Right lobe of liver (tissue), 4 donors: Measurements from ENCODE around the gene TNFAIP3.

Experiments used
- POLR2A ChIP-seq: fragments of 450-650 bp; IDR thresholded peaks from one replicate; pipeline ENCODE4 v1.6.1; 2017; ENCODE audit warnings: antibody characterized with exemption, mild to moderate bottlenecking
- TF ChIP-seq, protein P1 (sequence below), 4 donors: fragments of 200-600 bp in 3 of 4; fragments of 450-650 bp in 1 of 4; IDR thresholded peaks; one replicate each; pipeline versions ENCODE4 v1.5.1 to v1.8.0; 2016 to 2022; ENCODE audit warnings: antibody characterized with exemption in 4 of 4, mild to moderate bottlenecking in 2 of 4
- donor health status: DM: no; HTN: no; CAD: no.
- donor health status: DM: no; HTN: no; CAD: no.
- donor health status: DM: no; HTN: yes; CAD: no.

DNA sequence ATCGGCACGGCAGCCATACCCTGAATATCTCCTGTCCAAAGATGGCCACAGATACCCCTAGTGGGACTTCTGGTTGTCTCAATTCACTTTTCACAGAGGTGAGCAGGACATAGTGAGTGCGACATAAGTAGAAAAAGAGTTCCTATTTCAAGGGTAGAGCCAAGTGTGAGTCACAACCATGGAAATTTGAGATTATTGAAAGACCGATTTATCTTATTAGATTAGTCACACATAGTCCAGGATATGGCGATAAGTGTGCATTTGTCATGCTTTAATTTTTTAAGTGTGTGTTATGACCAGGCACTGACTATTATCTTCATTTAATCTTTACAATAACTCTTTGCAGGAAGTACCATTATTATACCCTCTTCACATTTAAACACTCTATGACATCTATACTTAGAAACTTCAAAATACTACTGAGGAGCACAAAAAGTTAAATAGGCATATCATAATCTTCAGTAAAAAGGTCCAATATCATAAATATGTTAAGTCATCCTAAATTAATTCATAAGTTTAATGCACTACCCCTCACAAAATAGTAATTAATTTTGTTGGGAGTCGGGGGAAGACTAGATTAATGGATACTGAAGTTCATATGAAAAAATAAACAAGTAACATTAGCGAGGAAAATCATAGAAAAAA, 13.4 kb upstream of the TNFAIP3 start:
- TF ChIP-seq, protein P1, sequence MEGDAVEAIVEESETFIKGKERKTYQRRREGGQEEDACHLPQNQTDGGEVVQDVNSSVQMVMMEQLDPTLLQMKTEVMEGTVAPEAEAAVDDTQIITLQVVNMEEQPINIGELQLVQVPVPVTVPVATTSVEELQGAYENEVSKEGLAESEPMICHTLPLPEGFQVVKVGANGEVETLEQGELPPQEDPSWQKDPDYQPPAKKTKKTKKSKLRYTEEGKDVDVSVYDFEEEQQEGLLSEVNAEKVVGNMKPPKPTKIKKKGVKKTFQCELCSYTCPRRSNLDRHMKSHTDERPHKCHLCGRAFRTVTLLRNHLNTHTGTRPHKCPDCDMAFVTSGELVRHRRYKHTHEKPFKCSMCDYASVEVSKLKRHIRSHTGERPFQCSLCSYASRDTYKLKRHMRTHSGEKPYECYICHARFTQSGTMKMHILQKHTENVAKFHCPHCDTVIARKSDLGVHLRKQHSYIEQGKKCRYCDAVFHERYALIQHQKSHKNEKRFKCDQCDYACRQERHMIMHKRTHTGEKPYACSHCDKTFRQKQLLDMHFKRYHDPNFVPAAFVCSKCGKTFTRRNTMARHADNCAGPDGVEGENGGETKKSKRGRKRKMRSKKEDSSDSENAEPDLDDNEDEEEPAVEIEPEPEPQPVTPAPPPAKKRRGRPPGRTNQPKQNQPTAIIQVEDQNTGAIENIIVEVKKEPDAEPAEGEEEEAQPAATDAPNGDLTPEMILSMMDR (IDR thresholded peaks at IDR 0.05), result no peak
- no peak for TF ChIP-seq POLR2A
